Hepatocyte (in vitro differentiated cells): ENCODE results near the gene ARL8B. TPM values are rescaled to one million over a fixed set of nuclear protein-coding genes. Genes with fewer than 3 reads are reported as not detected.

ENCODE experiments used
- DNase-seq: peaks from one replicate; pipeline ENCODE4 v3.0.0-alpha.2; 2016; ENCODE audit warnings: low spot score
- H2AFZ ChIP-seq: fragments of 200-600 bp; sonication (generic); 2 replicates; pipeline ENCODE4 v1.6.0; 2016; ENCODE audit warnings: antibody characterized with exemption, mild to moderate bottlenecking
- H3K27ac ChIP-seq: fragments of 200-600 bp; sonication (generic); 2 replicates; pipeline ENCODE4 v1.5.1; 2016; ENCODE audit warnings: mild to moderate bottlenecking
- H3K27me3 ChIP-seq: fragments of 200-600 bp; sonication (generic); 2 replicates; pipeline ENCODE4 v1.6.1; 2016
- H3K36me3 ChIP-seq: fragments of 200-600 bp; sonication (generic); replicated peaks from 2 replicates; pipeline ENCODE4 v1.5.1; 2016; ENCODE audit warnings: low read depth; ENCODE audit not compliant: insufficient read depth
- H3K4me1 ChIP-seq: fragments of 200-600 bp; sonication (generic); 2 replicates; pipeline ENCODE4 v1.5.1; 2016; ENCODE audit warnings: mild to moderate bottlenecking, moderate library complexity; ENCODE audit not compliant: insufficient read depth
- H3K4me2 ChIP-seq: fragments of 200-600 bp; sonication (generic); 2 replicates; pipeline ENCODE4 v1.6.0; 2016
- H3K4me3 ChIP-seq: fragments of 200-600 bp; sonication (generic); 2 replicates; pipeline ENCODE4 v1.5.1; 2016; ENCODE audit warnings: mild to moderate bottlenecking
- H3K79me2 ChIP-seq: fragments of 200-600 bp; sonication (generic); 2 replicates; pipeline ENCODE4 v1.6.0; 2017; ENCODE audit warnings: mild to moderate bottlenecking
- H3K9me2 ChIP-seq: fragments of 200-600 bp; sonication (generic); replicated peaks from 2 replicates; pipeline ENCODE4 v1.6.0; 2017; ENCODE audit warnings: mild to moderate bottlenecking; ENCODE audit not compliant: insufficient read depth
- H3K9me3 ChIP-seq: fragments of 200-600 bp; sonication (generic); 2 replicates; pipeline ENCODE4 v1.5.1; 2016; ENCODE audit warnings: low read depth, mild to moderate bottlenecking
- H4K20me1 ChIP-seq: fragments of 200-600 bp; sonication (generic); 2 replicates; pipeline ENCODE4 v1.6.0; 2016; ENCODE audit warnings: mild to moderate bottlenecking; ENCODE audit not compliant: insufficient read depth, poor library complexity, severe bottlenecking
- EZH2 ChIP-seq: fragments of 200-600 bp; sonication (generic); IDR thresholded peaks from 2 replicates; pipeline ENCODE4 v1.6.1; 2016; ENCODE audit warnings: antibody characterized with exemption, mild to moderate bottlenecking, borderline replicate concordance
- EZH2phosphoT487 ChIP-seq: fragments of 200-600 bp; sonication (generic); IDR thresholded peaks from one replicate; pipeline ENCODE4 v1.6.1; 2018; ENCODE audit warnings: antibody characterized with exemption, mild to moderate bottlenecking, low read depth, moderate library complexity; ENCODE audit not compliant: unreplicated experiment, severe bottlenecking
- WGBS: methylation state at CpG from one replicate; pipeline ENCODE4 v1.1.6; 2016; ENCODE audit warnings: low lambda C conversion rate; ENCODE audit errors: missing lambda C conversion rate; 5-methylcytosine and 5-hydroxymethylcytosine counted together
- polyA plus RNA-seq: library from polyadenylated mRNA; unstranded; fragments of >200 nt; fragmentation: Nextera tagmentation; extraction: Ambion mirVana; gene quantifications from 2 replicates; pipeline ENCODE4 v1.2.1, GENCODE V29; 2016
- total RNA-seq: library from RNA; depleted of rRNA; stranded (reverse); fragments of >200 nt; gene quantifications from 2 replicates; pipeline ENCODE4 v1.2.3, GENCODE V29; 2014
- TF ChIP-seq, protein P1 (sequence below): fragments of 200-600 bp; sonication (generic); IDR thresholded peaks from 2 replicates; pipeline ENCODE4 v1.5.1; 2016; ENCODE audit warnings: antibody characterized with exemption, mild to moderate bottlenecking; ENCODE audit not compliant: poor library complexity

Gene ARL8B
- total and polyA plus RNA-seq, 2 experiments from 2014 or later, result 58.1 to 94.4 TPM

GRCh38 chr3:5151586-5151985, 29.5 kb downstream of the ARL8B start:
- Histone ChIP-seq H3K4me1 (no peaks in the 10 kb centered on the region), H2AFZ (no peak overlapping the region), H4K20me1 (peaks cover 87% of the 10 kb centered on the region), H3K27me3 (no peaks in the 10 kb centered on the region), H3K36me3 (no peaks in the 10 kb centered on the region), H3K27ac (no peak overlapping the region), H3K79me2 (peaks cover 100% of the 10 kb centered on the region), H3K9me3 (no peaks in the 10 kb centered on the region), H3K4me3 (no peak overlapping the region), H3K4me2 (no peak overlapping the region), H3K9me2 (no peaks in the 10 kb centered on the region)
- DNase-seq, result no peak
- TF ChIP-seq EZH2, result no peak
- no peak for TF ChIP-seq EZH2phosphoT487
- TF ChIP-seq, protein P1, sequence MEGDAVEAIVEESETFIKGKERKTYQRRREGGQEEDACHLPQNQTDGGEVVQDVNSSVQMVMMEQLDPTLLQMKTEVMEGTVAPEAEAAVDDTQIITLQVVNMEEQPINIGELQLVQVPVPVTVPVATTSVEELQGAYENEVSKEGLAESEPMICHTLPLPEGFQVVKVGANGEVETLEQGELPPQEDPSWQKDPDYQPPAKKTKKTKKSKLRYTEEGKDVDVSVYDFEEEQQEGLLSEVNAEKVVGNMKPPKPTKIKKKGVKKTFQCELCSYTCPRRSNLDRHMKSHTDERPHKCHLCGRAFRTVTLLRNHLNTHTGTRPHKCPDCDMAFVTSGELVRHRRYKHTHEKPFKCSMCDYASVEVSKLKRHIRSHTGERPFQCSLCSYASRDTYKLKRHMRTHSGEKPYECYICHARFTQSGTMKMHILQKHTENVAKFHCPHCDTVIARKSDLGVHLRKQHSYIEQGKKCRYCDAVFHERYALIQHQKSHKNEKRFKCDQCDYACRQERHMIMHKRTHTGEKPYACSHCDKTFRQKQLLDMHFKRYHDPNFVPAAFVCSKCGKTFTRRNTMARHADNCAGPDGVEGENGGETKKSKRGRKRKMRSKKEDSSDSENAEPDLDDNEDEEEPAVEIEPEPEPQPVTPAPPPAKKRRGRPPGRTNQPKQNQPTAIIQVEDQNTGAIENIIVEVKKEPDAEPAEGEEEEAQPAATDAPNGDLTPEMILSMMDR, result no peak
- WGBS, result 94% methylated on average over 6 of the region's 6 CpGs

GRCh38 chr3:5153074-5153473, 31.0 kb downstream of the ARL8B start:
- Histone ChIP-seq H3K4me1 (no peaks in the 10 kb centered on the region), H3K27ac (no peak overlapping the region), H3K9me2 (no peaks in the 10 kb centered on the region), H3K79me2 (peaks cover 100% of the 10 kb centered on the region), H3K9me3 (no peaks in the 10 kb centered on the region), H3K4me2 (no peak overlapping the region), H3K4me3 (no peak overlapping the region), H2AFZ (no peak overlapping the region), H3K27me3 (no peaks in the 10 kb centered on the region), H3K36me3 (no peaks in the 10 kb centered on the region), H4K20me1 (peaks cover 87% of the 10 kb centered on the region)
- TF ChIP-seq EZH2phosphoT487, result no peak
- TF ChIP-seq EZH2, result no peak
- TF ChIP-seq, protein P1, result no peak
- DNase-seq, result no peak
- WGBS, result 92% methylated on average over 4 of the region's 4 CpGs

DNA sequence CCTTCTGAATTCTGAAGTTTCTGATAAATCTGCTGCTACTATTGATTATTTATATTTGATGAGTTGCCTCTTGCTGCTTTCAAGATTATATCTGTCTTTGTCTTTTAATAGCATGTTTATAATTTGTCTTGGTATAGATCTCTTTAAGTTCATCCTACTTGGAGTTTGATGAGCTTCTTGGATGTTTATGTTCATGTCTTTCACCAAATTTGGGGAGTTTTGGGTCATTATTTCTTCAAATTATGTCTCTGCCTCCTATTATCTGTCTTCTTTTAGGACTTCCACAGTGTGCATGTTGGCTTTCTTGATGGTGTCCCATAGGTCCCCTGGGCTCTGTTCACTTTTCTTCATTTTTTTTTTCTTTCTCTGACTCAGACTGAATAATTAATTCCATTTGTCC, 33.1 kb downstream of the ARL8B start:
- H4K20me1 ChIP-seq, result peaks cover 85% of the 10 kb centered on the region
- no peak overlapping the region for H3K4me2 ChIP-seq
- no peak overlapping the region for H3K27ac ChIP-seq
- H3K4me1 ChIP-seq, result no peaks in the 10 kb centered on the region
- peaks cover 100% of the 10 kb centered on the region for H3K79me2 ChIP-seq
- no peak for DNase-seq
- TF ChIP-seq, protein P1, result no peak
- TF ChIP-seq EZH2phosphoT487 (no peak), EZH2 (no peak)
- H3K27me3 ChIP-seq, result no peaks in the 10 kb centered on the region
- H3K9me2 ChIP-seq, result no peaks in the 10 kb centered on the region
- H3K4me3 ChIP-seq, result no peak overlapping the region
- H2AFZ ChIP-seq, result no peak overlapping the region
- no peaks in the 10 kb centered on the region for H3K9me3 ChIP-seq
- H3K36me3 ChIP-seq, result no peaks in the 10 kb centered on the region

- peaks cover 87% of the 10 kb centered on the region for H4K20me1 ChIP-seq
- H3K4me2 ChIP-seq, result no peak overlapping the region
- H2AFZ ChIP-seq, result no peak overlapping the region
- H3K79me2 ChIP-seq, result peaks cover 100% of the 10 kb centered on the region
- 86% methylated on average over 3 of the region's 3 CpGs for WGBS
- no peak overlapping the region for H3K27ac ChIP-seq
- no peaks in the 10 kb centered on the region for H3K36me3 ChIP-seq
- H3K4me1 ChIP-seq, result peaks cover 4% of the 10 kb centered on the region
- H3K9me2 ChIP-seq, result no peaks in the 10 kb centered on the region
- H3K9me3 ChIP-seq, result no peaks in the 10 kb centered on the region
- no peak for DNase-seq
- TF ChIP-seq, protein P1, result no peak
- TF ChIP-seq EZH2 (no peak), EZH2phosphoT487 (no peak)
- H3K27me3 ChIP-seq, result no peaks in the 10 kb centered on the region
- H3K4me3 ChIP-seq, result no peak overlapping the region
Measured at GRCh38 chr3:5160321-5160720, 38.2 kb downstream of the ARL8B start.
